SU-DHL-6 (cell line): ENCODE data around the gene HS2ST1.

Experiments
- H2AFZ ChIP-seq: fragments of 200-600 bp; sonication (generic); 2 replicates; pipeline ENCODE4 v1.6.1; 2014; ENCODE audit warnings: low read depth, mild to moderate bottlenecking, moderate library complexity, mixed read lengths, antibody characterized with exemption, low read length; ENCODE audit not compliant: severe bottlenecking
- H3F3A ChIP-seq: fragments of 200-600 bp; shearing (Covaris generic); 2 replicates; pipeline ENCODE4 v1.6.0; 2016; ENCODE audit warnings: antibody characterized with exemption, mild to moderate bottlenecking; ENCODE audit not compliant: insufficient read depth
- H3K27ac ChIP-seq: fragments of 200-600 bp; sonication (generic); 2 replicates; pipeline ENCODE4 v1.5.1; 2016; ENCODE audit warnings: low read depth, mild to moderate bottlenecking, low read length, moderate library complexity, mixed read lengths
- H3K27me3 ChIP-seq: fragments of 200-600 bp; sonication (generic), shearing (Covaris generic); 2 replicates; pipeline ENCODE4 v1.6.0; 2014; ENCODE audit warnings: mild to moderate bottlenecking, low read length
- H3K36me3 ChIP-seq: fragments of 200-600 bp; sonication (generic); 2 replicates; pipeline ENCODE4 v1.6.1; 2014; ENCODE audit warnings: mild to moderate bottlenecking, low read length, mixed read lengths
- H3K4me2 ChIP-seq: fragments of 300-600, 200-600 bp; shearing (Covaris generic), sonication (generic); 2 replicates; pipeline ENCODE4 v1.6.0; 2014; ENCODE audit warnings: low read length, low read depth, mild to moderate bottlenecking; ENCODE audit not compliant: poor library complexity, severe bottlenecking
- H3K4me3 ChIP-seq: fragments of 200-600 bp; sonication (generic); 2 replicates; pipeline ENCODE4 v1.5.1; 2014; ENCODE audit warnings: antibody characterized with exemption, low read length, mild to moderate bottlenecking, mixed read lengths; ENCODE audit not compliant: insufficient read depth, poor library complexity, severe bottlenecking
- H3K79me2 ChIP-seq: fragments of 200-600 bp; sonication (generic); 2 replicates; pipeline ENCODE4 v1.6.1; 2014; ENCODE audit warnings: mild to moderate bottlenecking, low read length, moderate library complexity; ENCODE audit not compliant: insufficient read depth
- H3K9ac ChIP-seq: fragments of 200-600 bp; sonication (generic); 2 replicates; pipeline ENCODE4 v1.7.0; 2014; ENCODE audit warnings: mild to moderate bottlenecking, low read length
- H3K9me2 ChIP-seq: fragments of 200-600 bp; sonication (generic); replicated peaks from 2 replicates; pipeline ENCODE4 v1.6.1; 2014; ENCODE audit warnings: low read length; ENCODE audit not compliant: insufficient read depth
- H3K9me3 ChIP-seq: fragments of 200-600 bp; sonication (generic); 2 replicates; pipeline ENCODE4 v1.6.1; 2014; ENCODE audit warnings: low read length, mixed read lengths; ENCODE audit not compliant: insufficient read depth
- H4K20me1 ChIP-seq: fragments of 200-600 bp; sonication (generic); 2 replicates; pipeline ENCODE4 v1.6.1; 2014; ENCODE audit warnings: low read depth, mild to moderate bottlenecking, antibody characterized with exemption, low read length, moderate library complexity, mixed read lengths
- CTCF ChIP-seq: fragments of 200-600 bp; sonication (generic); IDR thresholded peaks from one replicate; pipeline ENCODE4 v1.5.1; 2017; ENCODE audit warnings: antibody characterized with exemption, mild to moderate bottlenecking, low read length, moderate library complexity; ENCODE audit not compliant: insufficient read depth, poor library complexity, severe bottlenecking
- EZH2phosphoT487 ChIP-seq: fragments of 200-600 bp; sonication (generic), shearing (Covaris generic); conservative IDR thresholded peaks from 2 replicates; pipeline ENCODE4 v1.6.1; 2018; ENCODE audit warnings: mild to moderate bottlenecking, antibody characterized with exemption, low read length, moderate library complexity, mixed read lengths

The HS2ST1 gene

GRCh38 chr1:87147851-87148250 lies 233.4 kb downstream of the HS2ST1 start:
- Histone ChIP-seq H3K9me2 (no peaks in the 10 kb centered on the region), H4K20me1 (no peaks in the 10 kb centered on the region)

GRCh38 chr1:87148661-87149060 lies 234.2 kb downstream of the HS2ST1 start:
- no peak overlapping the region for H3K9ac ChIP-seq
- TF ChIP-seq EZH2phosphoT487, result no peak
- no peak for TF ChIP-seq CTCF
- no peaks in the 10 kb centered on the region for H3K79me2 ChIP-seq
- H4K20me1 ChIP-seq, result no peaks in the 10 kb centered on the region
- H3K4me2 ChIP-seq, result no peak overlapping the region
- no peak overlapping the region for H2AFZ ChIP-seq
- no peak overlapping the region for H3K27ac ChIP-seq
- H3K9me3 ChIP-seq, result no peaks in the 10 kb centered on the region
- no peaks in the 10 kb centered on the region for H3K9me2 ChIP-seq
- no peak overlapping the region for H3K4me3 ChIP-seq
- no peaks in the 10 kb centered on the region for H3K27me3 ChIP-seq
- H3F3A ChIP-seq, result no peaks in the 10 kb centered on the region
- no peaks in the 10 kb centered on the region for H3K36me3 ChIP-seq

More at GRCh38 chr1:87147851-87148250, 233.4 kb downstream of the HS2ST1 start:
- no peak overlapping the region for H3K9ac ChIP-seq
- no peak for TF ChIP-seq CTCF
- no peaks in the 10 kb centered on the region for H3K9me3 ChIP-seq
- no peaks in the 10 kb centered on the region for H3K36me3 ChIP-seq
- H3K27me3 ChIP-seq, result no peaks in the 10 kb centered on the region
- no peak overlapping the region for H3K4me3 ChIP-seq
- H3K79me2 ChIP-seq, result no peaks in the 10 kb centered on the region
- H3F3A ChIP-seq, result no peaks in the 10 kb centered on the region
- no peak overlapping the region for H2AFZ ChIP-seq
- H3K27ac ChIP-seq, result no peak overlapping the region
- H3K4me2 ChIP-seq, result no peak overlapping the region

- Histone ChIP-seq H3K36me3 (no peaks in the 10 kb centered on the region), H2AFZ (no peak overlapping the region), H4K20me1 (no peaks in the 10 kb centered on the region), H3K79me2 (no peaks in the 10 kb centered on the region), H3K9ac (no peak overlapping the region), H3K4me2 (no peak overlapping the region), H3K27ac (no peak overlapping the region), H3K27me3 (no peaks in the 10 kb centered on the region), H3K4me3 (no peak overlapping the region), H3K9me3 (no peaks in the 10 kb centered on the region), H3F3A (no peaks in the 10 kb centered on the region), H3K9me2 (no peaks in the 10 kb centered on the region)
- TF ChIP-seq EZH2phosphoT487 (no peak), CTCF (no peak)
Measured at GRCh38 chr1:87149241-87150041, 235.0 kb downstream of the HS2ST1 start.
